ENCODE data around the gene PRDM16. TPM values are rescaled to one million over a fixed set of nuclear protein-coding genes. Genes with fewer than 3 reads are reported as not detected.

The PRDM16 gene
- total and polyA plus RNA-seq, 2 experiments from 2014 or later, result 0.14 to 0.16 TPM

DNA sequence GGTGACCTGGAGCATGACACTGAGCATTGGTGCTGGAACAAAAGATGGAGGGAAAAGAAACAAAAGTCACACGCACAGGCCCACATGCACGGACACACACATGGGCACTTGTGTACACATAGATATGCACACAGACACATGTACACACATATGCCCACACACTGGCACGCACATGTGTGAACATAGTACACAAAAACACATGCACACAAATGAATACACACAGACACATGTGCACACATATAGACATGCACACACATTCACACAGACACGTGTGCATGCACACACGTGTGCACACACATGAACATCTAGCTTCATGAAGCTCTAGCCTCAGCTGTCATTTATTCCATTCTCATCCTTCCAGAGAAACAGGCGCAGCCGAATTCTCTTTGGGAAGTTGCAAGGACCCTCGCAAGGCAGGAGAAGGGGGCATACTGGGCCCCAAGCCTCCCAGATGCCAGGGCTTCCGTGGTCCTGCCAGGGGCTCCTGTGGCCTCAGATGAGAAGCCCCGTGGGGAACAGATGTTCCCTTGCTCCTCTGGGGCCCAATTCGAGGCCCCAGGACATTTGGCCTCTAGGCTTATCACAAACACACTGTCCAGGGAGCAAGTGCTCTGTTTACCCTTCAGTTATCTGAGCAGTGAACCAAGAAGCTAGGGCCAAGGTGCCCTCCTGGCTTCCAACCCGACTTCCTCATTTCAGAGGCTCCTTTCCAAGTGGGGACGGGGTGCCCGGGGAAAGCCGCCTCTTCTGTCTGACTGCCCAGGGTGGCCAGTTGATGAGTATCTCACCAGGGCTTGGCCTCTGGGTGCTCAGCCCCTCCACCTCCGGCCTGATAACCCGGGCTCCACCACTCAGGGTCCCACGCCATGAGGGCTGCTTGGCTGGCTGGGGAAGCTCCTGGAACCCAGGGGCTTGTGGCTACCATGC lies 269.1 kb downstream of the PRDM16 start:
- no peaks in the 10 kb centered on the region for H3K4me1 ChIP-seq (ENCODE audit: insufficient read depth)
- no peak overlapping the region for H3K27ac ChIP-seq (ENCODE audit: low read depth)
- H3K4me3 ChIP-seq, result no peak overlapping the region
- H2AFZ ChIP-seq, result no peak overlapping the region
- no peaks in the 10 kb centered on the region for H3K79me2 ChIP-seq (replicated peaks; ENCODE audit: insufficient read depth)
- no peaks in the 10 kb centered on the region for H4K20me1 ChIP-seq (replicated peaks; ENCODE audit: insufficient read depth)
- no peaks in the 10 kb centered on the region; the same call in 2 of the 3 replicates for H3K36me3 Mint-ChIP-seq (ENCODE audit: low read depth)
- no peaks in the 10 kb centered on the region for H3K27me3 ChIP-seq (ENCODE audit: insufficient read depth)
- no peak overlapping the region for H3K4me2 ChIP-seq
- TF ChIP-seq EZH2phosphoT487 (IDR thresholded peaks at IDR 0.05; ENCODE audit: unreplicated experiment) (no peak), ZNF114 (CRISPR knock-in tag; IDR thresholded peaks at IDR 0.05) (no peak), JUNB (IDR thresholded peaks at IDR 0.05; ENCODE audit: unreplicated experiment) (no peak)
- TF ChIP-seq, protein P1, sequence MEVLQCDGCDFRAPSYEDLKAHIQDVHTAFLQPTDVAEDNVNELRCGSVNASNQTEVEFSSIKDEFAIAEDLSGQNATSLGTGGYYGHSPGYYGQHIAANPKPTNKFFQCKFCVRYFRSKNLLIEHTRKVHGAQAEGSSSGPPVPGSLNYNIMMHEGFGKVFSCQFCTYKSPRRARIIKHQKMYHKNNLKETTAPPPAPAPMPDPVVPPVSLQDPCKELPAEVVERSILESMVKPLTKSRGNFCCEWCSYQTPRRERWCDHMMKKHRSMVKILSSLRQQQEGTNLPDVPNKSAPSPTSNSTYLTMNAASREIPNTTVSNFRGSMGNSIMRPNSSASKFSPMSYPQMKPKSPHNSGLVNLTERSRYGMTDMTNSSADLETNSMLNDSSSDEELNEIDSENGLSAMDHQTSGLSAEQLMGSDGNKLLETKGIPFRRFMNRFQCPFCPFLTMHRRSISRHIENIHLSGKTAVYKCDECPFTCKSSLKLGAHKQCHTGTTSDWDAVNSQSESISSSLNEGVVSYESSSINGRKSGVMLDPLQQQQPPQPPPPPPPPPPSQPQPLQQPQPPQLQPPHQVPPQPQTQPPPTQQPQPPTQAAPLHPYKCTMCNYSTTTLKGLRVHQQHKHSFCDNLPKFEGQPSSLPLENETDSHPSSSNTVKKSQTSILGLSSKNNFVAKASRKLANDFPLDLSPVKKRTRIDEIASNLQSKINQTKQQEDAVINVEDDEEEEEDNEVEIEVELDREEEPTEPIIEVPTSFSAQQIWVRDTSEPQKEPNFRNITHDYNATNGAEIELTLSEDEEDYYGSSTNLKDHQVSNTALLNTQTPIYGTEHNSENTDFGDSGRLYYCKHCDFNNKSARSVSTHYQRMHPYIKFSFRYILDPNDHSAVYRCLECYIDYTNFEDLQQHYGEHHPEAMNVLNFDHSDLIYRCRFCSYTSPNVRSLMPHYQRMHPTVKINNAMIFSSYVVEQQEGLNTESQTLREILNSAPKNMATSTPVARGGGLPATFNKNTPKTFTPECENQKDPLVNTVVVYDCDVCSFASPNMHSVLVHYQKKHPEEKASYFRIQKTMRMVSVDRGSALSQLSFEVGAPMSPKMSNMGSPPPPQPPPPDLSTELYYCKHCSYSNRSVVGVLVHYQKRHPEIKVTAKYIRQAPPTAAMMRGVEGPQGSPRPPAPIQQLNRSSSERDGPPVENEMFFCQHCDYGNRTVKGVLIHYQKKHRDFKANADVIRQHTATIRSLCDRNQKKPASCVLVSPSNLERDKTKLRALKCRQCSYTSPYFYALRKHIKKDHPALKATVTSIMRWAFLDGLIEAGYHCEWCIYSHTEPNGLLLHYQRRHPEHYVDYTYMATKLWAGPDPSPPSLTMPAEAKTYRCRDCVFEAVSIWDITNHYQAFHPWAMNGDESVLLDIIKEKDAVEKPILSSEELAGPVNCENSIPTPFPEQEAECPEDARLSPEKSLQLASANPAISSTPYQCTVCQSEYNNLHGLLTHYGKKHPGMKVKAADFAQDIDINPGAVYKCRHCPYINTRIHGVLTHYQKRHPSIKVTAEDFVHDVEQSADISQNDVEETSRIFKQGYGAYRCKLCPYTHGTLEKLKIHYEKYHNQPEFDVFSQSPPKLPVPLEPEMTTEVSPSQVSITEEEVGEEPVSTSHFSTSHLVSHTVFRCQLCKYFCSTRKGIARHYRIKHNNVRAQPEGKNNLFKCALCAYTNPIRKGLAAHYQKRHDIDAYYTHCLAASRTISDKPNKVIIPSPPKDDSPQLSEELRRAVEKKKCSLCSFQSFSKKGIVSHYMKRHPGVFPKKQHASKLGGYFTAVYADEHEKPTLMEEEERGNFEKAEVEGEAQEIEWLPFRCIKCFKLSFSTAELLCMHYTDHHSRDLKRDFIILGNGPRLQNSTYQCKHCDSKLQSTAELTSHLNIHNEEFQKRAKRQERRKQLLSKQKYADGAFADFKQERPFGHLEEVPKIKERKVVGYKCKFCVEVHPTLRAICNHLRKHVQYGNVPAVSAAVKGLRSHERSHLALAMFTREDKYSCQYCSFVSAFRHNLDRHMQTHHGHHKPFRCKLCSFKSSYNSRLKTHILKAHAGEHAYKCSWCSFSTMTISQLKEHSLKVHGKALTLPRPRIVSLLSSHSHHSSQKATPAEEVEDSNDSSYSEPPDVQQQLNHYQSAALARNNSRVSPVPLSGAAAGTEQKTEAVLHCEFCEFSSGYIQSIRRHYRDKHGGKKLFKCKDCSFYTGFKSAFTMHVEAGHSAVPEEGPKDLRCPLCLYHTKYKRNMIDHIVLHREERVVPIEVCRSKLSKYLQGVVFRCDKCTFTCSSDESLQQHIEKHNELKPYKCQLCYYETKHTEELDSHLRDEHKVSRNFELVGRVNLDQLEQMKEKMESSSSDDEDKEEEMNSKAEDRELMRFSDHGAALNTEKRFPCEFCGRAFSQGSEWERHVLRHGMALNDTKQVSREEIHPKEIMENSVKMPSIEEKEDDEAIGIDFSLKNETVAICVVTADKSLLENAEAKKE (CRISPR knock-in tag; IDR thresholded peaks at IDR 0.05), result no peak
- TF ChIP-seq, protein P2, sequence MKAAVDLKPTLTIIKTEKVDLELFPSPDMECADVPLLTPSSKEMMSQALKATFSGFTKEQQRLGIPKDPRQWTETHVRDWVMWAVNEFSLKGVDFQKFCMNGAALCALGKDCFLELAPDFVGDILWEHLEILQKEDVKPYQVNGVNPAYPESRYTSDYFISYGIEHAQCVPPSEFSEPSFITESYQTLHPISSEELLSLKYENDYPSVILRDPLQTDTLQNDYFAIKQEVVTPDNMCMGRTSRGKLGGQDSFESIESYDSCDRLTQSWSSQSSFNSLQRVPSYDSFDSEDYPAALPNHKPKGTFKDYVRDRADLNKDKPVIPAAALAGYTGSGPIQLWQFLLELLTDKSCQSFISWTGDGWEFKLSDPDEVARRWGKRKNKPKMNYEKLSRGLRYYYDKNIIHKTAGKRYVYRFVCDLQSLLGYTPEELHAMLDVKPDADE (IDR thresholded peaks at IDR 0.05), result no peak
- no peaks in the 10 kb centered on the region for H3K36me3 ChIP-seq (ENCODE audit: insufficient read depth)
- H3K4me3 Mint-ChIP-seq, result no peak overlapping the region
- no peaks in the 10 kb centered on the region for H3K4me1 Mint-ChIP-seq
- H3K27ac Mint-ChIP-seq, result no peak overlapping the region
- no peaks in the 10 kb centered on the region for H3K9me2 ChIP-seq (ENCODE audit: insufficient read depth)
- no peaks in the 10 kb centered on the region; the same call in 2 of the 3 replicates for H3K9me3 Mint-ChIP-seq
- DNase-seq (ENCODE audit: low spot score) (no peak), ATAC-seq (no peak)
- peaks cover 15% of the 10 kb centered on the region for H3K27me3 Mint-ChIP-seq (ENCODE audit: insufficient read depth, low read depth, poor library complexity)
- peaks cover 9% of the 10 kb centered on the region; the same call in 1 of the 2 replicates for H3F3A ChIP-seq (replicated peaks; ENCODE audit: low read depth)

All from GM23338 (cell line).